Lower leg skin (tissue), 3 donors: ENCODE results near the gene DRICH1.
"Not testable (repeated sequence)": the region's sequence is repeated elsewhere in the genome, so short reads cannot be mapped to it uniquely, and the experiment has no call there.

Experiments
- POLR2A ChIP-seq, 2 donors: fragments of 450-650 bp; IDR thresholded peaks; one replicate each; pipeline ENCODE4 v1.6.1; 2016 to 2017; ENCODE audit warnings: antibody characterized with exemption in 2 of 2, mild to moderate bottlenecking in 1 of 2, moderate library complexity in 1 of 2
- TF ChIP-seq, protein P1 (sequence below), 3 donors: fragments of 450-650 bp; IDR thresholded peaks; one replicate each; pipeline ENCODE4 v1.5.1; 2016; ENCODE audit warnings: antibody characterized with exemption in 3 of 3, mild to moderate bottlenecking in 3 of 3, moderate library complexity in 2 of 3

DNA sequence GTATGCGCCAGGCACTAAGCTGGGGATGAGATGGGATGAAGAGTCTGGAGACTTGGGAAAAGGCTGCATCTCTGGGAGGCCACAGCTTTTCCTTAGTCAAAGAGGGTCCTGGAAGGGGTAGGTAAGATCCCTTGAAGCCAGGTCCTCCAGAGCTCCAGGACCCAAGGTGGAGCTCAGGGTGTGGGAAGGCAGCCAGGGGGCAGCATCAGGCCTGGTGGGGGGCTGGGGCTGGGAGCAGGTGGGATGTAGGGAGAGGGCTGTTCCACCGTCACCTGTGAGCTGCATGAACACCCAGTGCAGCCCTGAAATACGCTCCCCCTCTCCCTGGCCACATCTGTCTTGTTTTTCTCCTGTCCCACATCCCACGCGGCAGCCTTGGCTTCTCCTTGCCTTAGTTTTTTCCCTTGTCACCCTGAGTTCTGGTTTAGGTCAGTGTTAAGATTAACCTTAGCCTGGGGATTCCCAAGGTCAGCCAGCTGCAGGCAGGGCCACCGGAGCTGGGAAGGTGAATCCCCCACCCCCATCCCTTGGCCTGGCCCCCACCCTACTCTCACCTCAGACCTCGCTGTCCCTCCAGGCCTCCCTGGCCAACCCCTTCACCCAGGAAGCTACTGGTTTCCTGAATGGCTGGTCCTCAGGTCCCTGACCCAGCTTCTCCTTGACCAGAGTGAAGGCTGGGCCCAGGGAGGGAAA is 34.4 kb downstream of the DRICH1 start:
- TF ChIP-seq, protein P1, sequence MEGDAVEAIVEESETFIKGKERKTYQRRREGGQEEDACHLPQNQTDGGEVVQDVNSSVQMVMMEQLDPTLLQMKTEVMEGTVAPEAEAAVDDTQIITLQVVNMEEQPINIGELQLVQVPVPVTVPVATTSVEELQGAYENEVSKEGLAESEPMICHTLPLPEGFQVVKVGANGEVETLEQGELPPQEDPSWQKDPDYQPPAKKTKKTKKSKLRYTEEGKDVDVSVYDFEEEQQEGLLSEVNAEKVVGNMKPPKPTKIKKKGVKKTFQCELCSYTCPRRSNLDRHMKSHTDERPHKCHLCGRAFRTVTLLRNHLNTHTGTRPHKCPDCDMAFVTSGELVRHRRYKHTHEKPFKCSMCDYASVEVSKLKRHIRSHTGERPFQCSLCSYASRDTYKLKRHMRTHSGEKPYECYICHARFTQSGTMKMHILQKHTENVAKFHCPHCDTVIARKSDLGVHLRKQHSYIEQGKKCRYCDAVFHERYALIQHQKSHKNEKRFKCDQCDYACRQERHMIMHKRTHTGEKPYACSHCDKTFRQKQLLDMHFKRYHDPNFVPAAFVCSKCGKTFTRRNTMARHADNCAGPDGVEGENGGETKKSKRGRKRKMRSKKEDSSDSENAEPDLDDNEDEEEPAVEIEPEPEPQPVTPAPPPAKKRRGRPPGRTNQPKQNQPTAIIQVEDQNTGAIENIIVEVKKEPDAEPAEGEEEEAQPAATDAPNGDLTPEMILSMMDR (IDR thresholded peaks at IDR 0.05) = not testable (repeated sequence)
- not testable (repeated sequence) for TF ChIP-seq POLR2A (IDR thresholded peaks at IDR 0.05)
